Measurements from ENCODE around the gene PDCD4. TPM values are rescaled to one million over a fixed set of nuclear protein-coding genes. Genes with fewer than 3 reads are reported as not detected.

The PDCD4 gene
- total and polyA plus RNA-seq, 2 of the 4 experiments (the other 2 are of a cell fraction) = 10.9 to 49.7 TPM

- no peak for TF ChIP-seq ELK1 (IDR thresholded peaks at IDR 0.05; ENCODE audit: borderline replicate concordance, low read depth, low read length)
- no peak for TF ChIP-seq MXI1 (IDR thresholded peaks at IDR 0.05; ENCODE audit: borderline replicate concordance, low read depth, low read length)
- peak; percentile 96 for TF ChIP-seq MAZ (IDR thresholded peaks at IDR 0.05; ENCODE audit: borderline replicate concordance, low read depth, low read length)
Observed at GRCh38 chr10:110871298-110872084, at the start of gene PDCD4 (continued).

All from IMR-90 (cell line).